Trophoblast cell (in vitro differentiated cells and primary cell): ENCODE measurements around the gene C18orf63.
"Not testable (repeated sequence)": the region's sequence is repeated elsewhere in the genome, so short reads cannot be mapped to it uniquely, and the experiment has no call there.

ENCODE experiments used
- DNase-seq, 2 donors: peaks; one replicate each; pipeline ENCODE4 v3.0.0-alpha.2; 2016
- H2AFZ ChIP-seq: 2 replicates; pipeline ENCODE4 v1.6.1; 2013; ENCODE audit warnings: low read length, moderate library complexity, mild to moderate bottlenecking; ENCODE audit not compliant: insufficient read depth, poor library complexity
- H2AK5ac ChIP-seq: 2 replicates; pipeline ENCODE4 v1.6.1; 2013; ENCODE audit warnings: mild to moderate bottlenecking, low read length
- H2BK120ac ChIP-seq: 2 replicates; pipeline ENCODE4 v1.6.1; 2013; ENCODE audit warnings: low read length, mild to moderate bottlenecking, moderate library complexity; ENCODE audit not compliant: insufficient read depth, poor library complexity
- H2BK12ac ChIP-seq: 2 replicates; pipeline ENCODE4 v1.6.1; 2013; ENCODE audit warnings: mild to moderate bottlenecking, low read length, moderate library complexity
- H2BK5ac ChIP-seq: 2 replicates; pipeline ENCODE4 v1.6.1; 2013; ENCODE audit warnings: low read length, low read depth, moderate library complexity, mild to moderate bottlenecking; ENCODE audit not compliant: poor library complexity
- H3K14ac ChIP-seq: 2 replicates; pipeline ENCODE4 v1.6.1; 2013; ENCODE audit warnings: mild to moderate bottlenecking, low read length
- H3K18ac ChIP-seq: 2 replicates; pipeline ENCODE4 v1.6.1; 2013; ENCODE audit warnings: mild to moderate bottlenecking, low read length
- H3K23ac ChIP-seq: 2 replicates; pipeline ENCODE4 v1.6.1; 2013; ENCODE audit warnings: low read length
- H3K27ac ChIP-seq: 2 replicates; pipeline ENCODE4 v1.5.1; 2013; ENCODE audit warnings: low read depth, mild to moderate bottlenecking, inconsistent platforms, low read length, moderate library complexity
- H3K27me3 ChIP-seq: 2 replicates; pipeline ENCODE4 v1.6.1; 2013; ENCODE audit warnings: inconsistent platforms, mild to moderate bottlenecking, low read length, moderate library complexity; ENCODE audit not compliant: insufficient read depth
- H3K36me3 ChIP-seq, 2 experiments: 1 replicate in 1 of 2; 2 replicates in 1 of 2; pipeline ENCODE4 v1.6.1; 2013; ENCODE audit warnings: low read length in 2 of 2, mild to moderate bottlenecking in 2 of 2, moderate library complexity in 1 of 2; ENCODE audit not compliant: insufficient read depth in 2 of 2, control insufficient read depth in 1 of 2
- H3K4ac ChIP-seq: 2 replicates; pipeline ENCODE4 v1.6.1; 2013; ENCODE audit warnings: low read depth, mild to moderate bottlenecking, low read length, moderate library complexity
- H3K4me1 ChIP-seq, 2 experiments: 1 replicate in 1 of 2; 2 replicates in 1 of 2; pipeline ENCODE4 v1.6.1; 2013; ENCODE audit warnings: low read length in 2 of 2, mild to moderate bottlenecking in 2 of 2, moderate library complexity in 1 of 2; ENCODE audit not compliant: insufficient read depth in 2 of 2, control insufficient read depth in 1 of 2
- H3K4me2 ChIP-seq: 2 replicates; pipeline ENCODE4 v1.6.1; 2013; ENCODE audit warnings: inconsistent platforms, mild to moderate bottlenecking, low read length, moderate library complexity
- H3K4me3 ChIP-seq: 2 replicates; pipeline ENCODE4 v1.5.1; 2013; ENCODE audit warnings: mild to moderate bottlenecking, low read depth, low read length, inconsistent platforms
- H3K79me1 ChIP-seq: one replicate; pipeline ENCODE4 v1.6.1; 2013; ENCODE audit warnings: low read length
- H3K79me2 ChIP-seq: 2 replicates; pipeline ENCODE4 v1.6.1; 2013; ENCODE audit warnings: low read length, mild to moderate bottlenecking; ENCODE audit not compliant: control insufficient read depth, insufficient read depth, poor library complexity
- H3K9ac ChIP-seq: 2 replicates; pipeline ENCODE4 v1.6.1; 2013; ENCODE audit warnings: mild to moderate bottlenecking, low read length
- H3K9me3 ChIP-seq: 2 replicates; pipeline ENCODE4 v1.6.1; 2013; ENCODE audit warnings: low read depth, mild to moderate bottlenecking, control low read depth, inconsistent platforms, low read length; ENCODE audit not compliant: insufficient read depth
- H4K12ac ChIP-seq: 2 replicates; pipeline ENCODE4 v1.6.1; 2013; ENCODE audit warnings: low read depth, mild to moderate bottlenecking, low read length, moderate library complexity
- H4K8ac ChIP-seq: 2 replicates; pipeline ENCODE4 v1.6.1; 2013; ENCODE audit warnings: low read depth, mild to moderate bottlenecking, low read length, moderate library complexity
- H4K91ac ChIP-seq: one replicate; pipeline ENCODE4 v1.6.1; 2013; ENCODE audit warnings: low read depth, mild to moderate bottlenecking, low read length, moderate library complexity
- WGBS: extraction: QIAGEN DNeasy Blood & Tissue Kit; methylation state at CpG from one replicate; pipeline ENCODE4 v1.1.7; 2013; ENCODE audit warnings: missing lambda C conversion rate; ENCODE audit not compliant: insufficient read length, insufficient coverage; ENCODE audit errors: extremely low coverage; 5-methylcytosine and 5-hydroxymethylcytosine counted together

Gene C18orf63

GRCh38 chr18:74292541-74292858 is 23.1 kb upstream of the C18orf63 start:
- Histone ChIP-seq H3K4me1 (peaks cover 0 to 5% of the 10 kb centered on the region in 2 experiments), H3K4me3 (peak overlapping the region; percentile 70), H3K14ac (peak overlapping the region; percentile 24), H3K4me2 (peak overlapping the region; percentile 69), H4K12ac (no peak overlapping the region), H3K27ac (no peak overlapping the region), H2AK5ac (no peak overlapping the region), H3K27me3 (no peaks in the 10 kb centered on the region), H3K79me1 (peaks cover 9% of the 10 kb centered on the region), H2BK120ac (no peak overlapping the region), H3K23ac (no peak overlapping the region), H2BK12ac (no peak overlapping the region), H3K79me2 (peaks cover 5% of the 10 kb centered on the region), H2BK5ac (peak overlapping the region; percentile 43), H3K9ac (no peak overlapping the region), H3K4ac (no peak overlapping the region), H4K91ac (no peak overlapping the region), H2AFZ (peak overlapping the region; percentile 66), H3K18ac (no peak overlapping the region), H4K8ac (peak overlapping the region; percentile 83), H3K36me3 (no peaks in the 10 kb centered on the region), H3K9me3 (no peaks in the 10 kb centered on the region)
- DNase-seq: no peak
- no CpG with 5 or more reads among the region's 4 CpGs for WGBS

GRCh38 chr18:74292982-74293381 is 22.7 kb upstream of the C18orf63 start:
- not testable (repeated sequence) for H3K27me3 ChIP-seq, H3K4ac ChIP-seq, H3K18ac ChIP-seq, H3K4me1 ChIP-seq, H3K79me2 ChIP-seq, H4K91ac ChIP-seq, H3K9ac ChIP-seq, H3K4me3 ChIP-seq, H2AFZ ChIP-seq, H2BK5ac ChIP-seq, H4K8ac ChIP-seq, H2AK5ac ChIP-seq, H4K12ac ChIP-seq, H3K4me2 ChIP-seq, H2BK12ac ChIP-seq, H3K14ac ChIP-seq, H3K36me3 ChIP-seq, H3K79me1 ChIP-seq, H3K23ac ChIP-seq, DNase-seq, H3K27ac ChIP-seq, H3K9me3 ChIP-seq, H2BK120ac ChIP-seq
- no CpG with 5 or more reads among the region's 3 CpGs for WGBS

DNA sequence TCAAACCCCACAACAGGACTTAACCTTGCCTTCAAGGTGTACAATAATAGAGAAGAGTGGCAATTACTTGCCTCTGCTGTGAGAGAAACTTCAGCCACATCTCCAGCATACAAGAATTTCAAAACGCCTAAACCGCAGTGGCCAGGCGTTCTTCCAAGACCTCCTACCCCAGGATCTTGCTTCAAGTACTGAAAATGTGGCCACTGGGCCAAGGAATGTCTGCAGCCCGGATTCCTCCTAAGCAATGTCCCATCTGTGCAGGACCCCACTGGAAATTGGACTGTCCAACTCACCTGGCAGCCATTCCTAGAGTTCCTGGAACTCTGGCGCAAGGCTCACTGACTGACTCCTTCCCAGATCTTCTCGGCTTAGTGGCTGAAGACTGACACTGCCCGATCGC is 21.1 kb upstream of the C18orf63 start:
- Histone ChIP-seq H4K12ac (no peak overlapping the region), H3K18ac (no peak overlapping the region), H3K14ac (no peak overlapping the region), H3K79me1 (peaks cover 9% of the 10 kb centered on the region), H2BK12ac (no peak overlapping the region), H4K91ac (no peak overlapping the region), H3K4me2 (no peak overlapping the region), H3K79me2 (peaks cover 5% of the 10 kb centered on the region), H2BK120ac (no peak overlapping the region), H2BK5ac (no peak overlapping the region), H4K8ac (no peak overlapping the region), H2AK5ac (no peak overlapping the region), H3K9me3 (no peaks in the 10 kb centered on the region), H3K27me3 (no peaks in the 10 kb centered on the region), H3K9ac (no peak overlapping the region), H3K27ac (no peak overlapping the region), H3K4me3 (no peak overlapping the region), H3K4ac (no peak overlapping the region), H3K23ac (no peak overlapping the region), H2AFZ (no peak overlapping the region), H3K36me3 (no peaks in the 10 kb centered on the region), H3K4me1 (peaks cover 0 to 3% of the 10 kb centered on the region in 2 experiments)
- no CpG with 5 or more reads among the region's 8 CpGs for WGBS
- peak; percentile 24 to 49 for DNase-seq

- Histone ChIP-seq H3K79me1 (no peaks in the 10 kb centered on the region), H3K36me3 (no peaks in the 10 kb centered on the region), H4K8ac (no peak overlapping the region), H2BK12ac (no peak overlapping the region), H3K4me3 (no peak overlapping the region), H3K14ac (no peak overlapping the region), H2BK120ac (no peak overlapping the region), H3K9ac (no peak overlapping the region), H3K18ac (no peak overlapping the region), H2BK5ac (no peak overlapping the region), H2AK5ac (no peak overlapping the region), H3K27me3 (no peaks in the 10 kb centered on the region), H2AFZ (no peak overlapping the region), H4K91ac (no peak overlapping the region), H3K4ac (no peak overlapping the region), H3K79me2 (no peaks in the 10 kb centered on the region), H3K23ac (no peak overlapping the region), H4K12ac (no peak overlapping the region), H3K27ac (no peak overlapping the region), H3K4me2 (no peak overlapping the region), H3K4me1 (no peaks in the 10 kb centered on the region), H3K9me3 (no peaks in the 10 kb centered on the region)
- DNase-seq: no peak
- WGBS: no CpG with 5 or more reads among the region's 1 CpG
Measured at GRCh38 chr18:74299162-74299561, 16.5 kb upstream of the C18orf63 start.
